Kidney (tissue), 14 donors: ENCODE data around the gene CDK10. TPM values are rescaled to one million over a fixed set of nuclear protein-coding genes. Genes with fewer than 3 reads are reported as not detected.

Source experiments
- DNase-seq, 5 donors: peaks; one replicate each; pipeline ENCODE4 v3.0.0-alpha.2; 2013 to 2020
- FAIRE-seq: peaks from 2 replicates; lab custom pipeline; 2012; peaks lifted over from hg19 to GRCh38; lab: Jason Lieb, UNC
- H3K27ac ChIP-seq, 2 donors: one replicate each; pipeline ENCODE4 v1.7.0; 2013; ENCODE audit warnings: low read depth in 2 of 2, low read length in 2 of 2, inconsistent platforms in 1 of 2
- H3K27me3 ChIP-seq: one replicate; pipeline ENCODE4 v1.7.1; 2013; ENCODE audit warnings: low read length, inconsistent platforms; ENCODE audit not compliant: control insufficient read depth, insufficient read depth
- H3K36me3 ChIP-seq, 3 donors: one replicate each; pipeline versions ENCODE4 v1.7.0 to v1.7.1; 2013; ENCODE audit warnings: low read length in 3 of 3, control low read depth in 1 of 3, inconsistent platforms in 1 of 3; ENCODE audit not compliant: insufficient read depth in 3 of 3, control insufficient read depth in 2 of 3
- H3K4me1 ChIP-seq, 3 donors: one replicate each; pipeline versions ENCODE4 v1.7.0 to v1.7.1; 2013; ENCODE audit warnings: low read length in 3 of 3, inconsistent platforms in 1 of 3, low read depth in 1 of 3; ENCODE audit not compliant: control insufficient read depth in 2 of 3, insufficient read depth in 2 of 3
- H3K4me3 ChIP-seq, 3 donors: one replicate each; pipeline versions ENCODE4 v1.7.0 to v1.8.1; 2013; ENCODE audit warnings: low read length in 3 of 3, control low read depth in 1 of 3, inconsistent platforms in 1 of 3
- H3K9ac ChIP-seq, 3 donors: one replicate each; pipeline versions ENCODE4 v1.7.0 to v1.7.1; 2013; ENCODE audit warnings: low read length in 3 of 3, control low read depth in 1 of 3, inconsistent platforms in 1 of 3
- H3K9me3 ChIP-seq, 3 donors: one replicate each; pipeline versions ENCODE4 v1.7.0 to v1.7.1; 2013; ENCODE audit warnings: low read length in 3 of 3, control low read depth in 1 of 3, inconsistent platforms in 1 of 3; ENCODE audit not compliant: control insufficient read depth in 2 of 3, insufficient read depth in 1 of 3
- CTCF ChIP-seq: IDR thresholded peaks from 3 replicates; pipeline ENCODE4 v1.5.1; 2012; ENCODE audit warnings: mild to moderate bottlenecking, moderate library complexity, borderline replicate concordance; ENCODE audit not compliant: insufficient read depth; ENCODE audit errors: extremely low read depth
- intact Hi-C: fragments of 100-400 bp; cut with DNase I; formaldehyde crosslinking; loops from one replicate; pipeline ENCODE4 v1.11.1; 2022
- polyA plus RNA-seq: library from polyadenylated mRNA; stranded (reverse); fragments of 350-450 nt; fragmentation: Illumina TruSeq; extraction: RNeasy Lipid Tissue Mini Kit (QIAGEN cat#74804); gene quantifications from one replicate; pipeline ENCODE4 v1.2.3, GENCODE V29; 2014; ENCODE audit warnings: low read depth, low replicate concordance; ENCODE audit not compliant: insufficient read depth
- total RNA-seq: library from RNA; stranded (reverse); fragmentation: NEBNext Ultra II Directional; extraction: Animal tissue kit (Norgen Biotek cat#: 25700); gene quantifications from one replicate; pipeline ENCODE4 v1.2.1, GENCODE V29; 2021
- donor health status: control.
- donor health status: control.
- donor health status: control.
- donor health status: control.
- donor health status: control.
- donor health status: DM: yes; HTN: yes; CAD: no.
- donor health status: Normal renal cell carcinoma (clear cell type).

CDK10 gene
- total and polyA plus RNA-seq, 2 donors from 2014 or later = 82.6 to 118 TPM

- intact Hi-C loops = loop anchor here (10.0 kb wide), 1 partner anchor 158 kb away; no protein-coding TSS in a partner anchor
- Histone ChIP-seq H3K9me3 (no peaks in the 10 kb centered on the region), H3K9ac (no peak overlapping the region), H3K27me3 (no peaks in the 10 kb centered on the region), H3K4me3 (no peak overlapping the region), H3K36me3 (no peaks in the 10 kb centered on the region), H3K4me1 (peaks cover 0 to 3% (median 0%) of the 10 kb centered on the region in 3 donors), H3K27ac (no peak overlapping the region)
- FAIRE-seq = no peak
- no peak for TF ChIP-seq CTCF
- DNase-seq = peak in 2 of 5 donors; percentile 53 to 74
Measured at GRCh38 chr16:89706518-89707260, 20.2 kb downstream of the CDK10 start.

- no peak for TF ChIP-seq CTCF
- Histone ChIP-seq H3K4me3 (no peak overlapping the region), H3K36me3 (no peaks in the 10 kb centered on the region), H3K27ac (no peak overlapping the region), H3K9me3 (no peaks in the 10 kb centered on the region), H3K27me3 (no peaks in the 10 kb centered on the region), H3K9ac (no peak overlapping the region), H3K4me1 (no peaks in the 10 kb centered on the region)
- intact Hi-C loops = loop anchor here (10.0 kb wide), 1 partner anchor 157 kb away; no protein-coding TSS in a partner anchor
- no peak for FAIRE-seq
- peak in 1 of 5 donors; percentile 33 for DNase-seq
Measured at GRCh38 chr16:89707695-89708094, 21.2 kb downstream of the CDK10 start.

- DNase-seq = peak in 1 of 5 donors; percentile 71
- no peak overlapping the region for H3K9ac ChIP-seq
- no peaks in the 10 kb centered on the region for H3K27me3 ChIP-seq
- no peak overlapping the region for H3K4me3 ChIP-seq
- H3K27ac ChIP-seq = no peak overlapping the region
- TF ChIP-seq CTCF = no peak
- H3K36me3 ChIP-seq = no peaks in the 10 kb centered on the region
- no peaks in the 10 kb centered on the region for H3K9me3 ChIP-seq
- no peak for FAIRE-seq
- intact Hi-C loops = loop anchor here (10.0 kb wide), 1 partner anchor 156 kb away; no protein-coding TSS in a partner anchor
- no peaks in the 10 kb centered on the region for H3K4me1 ChIP-seq
Measured at GRCh38 chr16:89708481-89708931, 22.0 kb downstream of the CDK10 start.
